ENCODE results near the gene TAS2R38.

The TAS2R38 gene

DNA sequence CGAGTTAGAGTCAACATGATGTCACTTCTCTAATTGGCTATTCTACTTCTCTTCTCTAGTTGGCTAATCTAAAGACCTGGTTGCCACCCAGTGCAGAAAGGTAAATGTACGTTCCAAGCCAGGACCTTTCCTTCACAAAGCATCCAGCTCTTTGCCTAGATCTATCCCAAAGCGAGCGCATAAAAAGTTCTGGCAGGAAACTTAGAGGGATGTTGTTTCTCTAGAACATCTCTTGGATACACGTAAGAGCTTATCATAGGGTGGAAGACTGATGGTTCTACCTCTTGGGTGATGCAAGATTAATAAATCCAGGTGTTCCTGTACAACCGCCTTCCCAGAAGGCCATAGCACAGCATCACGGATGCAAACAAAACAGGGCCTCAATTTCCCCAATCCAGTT is at the start of gene TAS2R38:
TSS of gene TAS2R38 (minus strand) at position 101 of the 400 bp plus-strand sequence. CDS start at position 17, 84 bp downstream.
- H3K27ac ChIP-seq (ENCODE audit: low read depth, low read length) = no peak within 1 kb of the TSS
- H3K4me3 ChIP-seq (ENCODE audit: low read depth, low read length) = no peak within 1 kb of the TSS

DNA sequence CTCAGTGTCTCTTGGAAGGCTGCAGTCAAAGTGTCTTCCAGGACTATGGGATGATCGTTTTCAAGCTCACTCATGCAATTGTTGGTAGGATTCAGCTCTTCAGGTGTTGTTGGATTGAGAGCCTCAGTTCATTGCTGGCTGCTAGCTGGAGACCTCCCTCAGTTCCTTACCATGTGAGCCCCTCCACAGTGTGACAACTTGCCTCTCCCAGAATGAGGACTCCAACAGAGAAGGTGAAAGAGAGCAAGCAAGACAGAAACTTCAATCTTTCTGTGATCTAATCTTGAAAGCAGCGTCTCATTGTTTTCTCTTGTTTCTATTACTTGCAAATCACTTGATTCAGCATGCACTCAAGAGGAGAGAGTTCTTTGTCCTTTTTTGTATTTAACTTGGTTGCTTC is 44.6 kb upstream of the TAS2R38 start:
- Histone ChIP-seq H2AFZ (ENCODE audit: low read length, unreplicated experiment) (no peak overlapping the region), H3K79me2 (ENCODE audit: control insufficient read depth, insufficient read depth, low read length, unreplicated experiment) (no peaks in the 10 kb centered on the region), H3K4me1 (ENCODE audit: control insufficient read depth, insufficient read depth, low read length, unreplicated experiment) (no peaks in the 10 kb centered on the region), H3K27me3 (ENCODE audit: insufficient read depth, low read length) (no peaks in the 10 kb centered on the region), H3K27ac (ENCODE audit: low read depth, low read length) (no peak overlapping the region), H3K4me3 (ENCODE audit: low read depth, low read length) (no peak overlapping the region), H3K36me3 (ENCODE audit: insufficient read depth, low read length) (no peaks in the 10 kb centered on the region)

More for the DNA sequence above, at the start of gene TAS2R38:
- Histone ChIP-seq H3K36me3 (ENCODE audit: insufficient read depth, low read length) (no peaks in the 10 kb centered on the region), H3K4me1 (ENCODE audit: control insufficient read depth, insufficient read depth, low read length, unreplicated experiment) (no peaks in the 10 kb centered on the region), H2AFZ (ENCODE audit: low read length, unreplicated experiment) (no peak within 1 kb of the TSS), H3K79me2 (ENCODE audit: control insufficient read depth, insufficient read depth, low read length, unreplicated experiment) (no peaks in the 10 kb centered on the region), H3K27me3 (ENCODE audit: insufficient read depth, low read length) (no peaks in the 10 kb centered on the region)

DNA sequence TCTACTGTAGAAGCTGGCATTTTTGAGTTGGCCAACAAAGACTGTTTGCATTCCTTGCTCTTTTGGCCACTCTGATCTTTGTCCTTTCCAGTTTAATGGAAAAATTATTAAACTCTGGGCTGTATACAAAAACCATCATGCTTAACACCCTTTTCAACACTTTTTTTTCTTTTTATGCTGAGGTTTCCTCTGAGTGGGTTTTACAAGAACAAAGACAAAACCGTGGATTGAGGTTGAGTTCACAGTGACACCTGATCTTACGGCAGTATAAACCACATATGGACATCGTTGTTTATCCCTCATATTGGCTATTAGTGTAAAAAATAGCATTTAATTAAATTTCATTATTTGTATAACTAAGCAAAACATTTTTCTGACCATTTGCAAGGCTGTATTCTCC is 43.9 kb upstream of the TAS2R38 start:
- Histone ChIP-seq H2AFZ (ENCODE audit: low read length, unreplicated experiment) (no peak overlapping the region), H3K4me3 (ENCODE audit: low read depth, low read length) (no peak overlapping the region), H3K36me3 (ENCODE audit: insufficient read depth, low read length) (no peaks in the 10 kb centered on the region), H3K79me2 (ENCODE audit: control insufficient read depth, insufficient read depth, low read length, unreplicated experiment) (no peaks in the 10 kb centered on the region), H3K27ac (ENCODE audit: low read depth, low read length) (no peak overlapping the region), H3K4me1 (ENCODE audit: control insufficient read depth, insufficient read depth, low read length, unreplicated experiment) (peaks cover 7% of the 10 kb centered on the region), H3K27me3 (ENCODE audit: insufficient read depth, low read length) (no peaks in the 10 kb centered on the region)

DNA sequence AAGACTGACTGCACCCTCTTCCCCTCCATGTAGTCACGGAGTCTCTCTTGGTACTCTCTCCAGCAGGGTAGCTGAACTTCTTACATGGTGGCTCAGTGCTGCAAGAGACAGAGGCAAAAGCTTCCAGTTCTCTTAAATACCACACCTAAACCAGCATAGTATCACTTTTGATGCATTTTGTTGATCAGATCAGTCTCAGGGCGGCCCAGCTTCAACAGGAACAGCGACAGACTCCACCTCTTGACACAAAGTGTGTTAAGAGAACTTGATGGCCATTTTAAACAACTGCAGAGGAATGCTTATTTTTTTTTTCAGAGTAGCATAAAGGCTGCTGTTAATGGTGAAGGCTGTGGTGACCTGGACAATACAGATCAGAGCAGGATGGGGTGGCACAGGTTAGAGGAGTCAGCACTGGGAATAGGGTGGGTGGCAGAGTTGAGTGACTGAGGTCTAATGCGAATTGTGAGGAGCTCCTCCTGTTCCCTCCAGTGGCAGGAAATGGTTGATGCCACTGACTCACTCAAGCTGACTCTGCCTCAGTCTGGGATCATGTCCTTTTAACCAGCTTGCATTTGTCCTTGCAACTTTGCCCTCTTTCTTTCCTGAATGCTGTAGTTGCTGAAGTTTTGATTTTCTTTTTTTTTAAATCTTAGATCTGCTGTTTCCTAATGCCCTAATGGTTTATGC is 39.4 kb upstream of the TAS2R38 start:
- H3K4me1 ChIP-seq (ENCODE audit: control insufficient read depth, insufficient read depth, low read length, unreplicated experiment) = peaks cover 7% of the 10 kb centered on the region
- H3K4me3 ChIP-seq (ENCODE audit: low read depth, low read length) = no peak overlapping the region
- peak overlapping the region; percentile 9 for H2AFZ ChIP-seq (ENCODE audit: low read length, unreplicated experiment)
- H3K79me2 ChIP-seq (ENCODE audit: control insufficient read depth, insufficient read depth, low read length, unreplicated experiment) = no peaks in the 10 kb centered on the region
- H3K27me3 ChIP-seq (ENCODE audit: insufficient read depth, low read length) = no peaks in the 10 kb centered on the region
- H3K36me3 ChIP-seq (ENCODE audit: insufficient read depth, low read length) = no peaks in the 10 kb centered on the region
- no peak overlapping the region for H3K27ac ChIP-seq (ENCODE audit: low read depth, low read length)

DNA sequence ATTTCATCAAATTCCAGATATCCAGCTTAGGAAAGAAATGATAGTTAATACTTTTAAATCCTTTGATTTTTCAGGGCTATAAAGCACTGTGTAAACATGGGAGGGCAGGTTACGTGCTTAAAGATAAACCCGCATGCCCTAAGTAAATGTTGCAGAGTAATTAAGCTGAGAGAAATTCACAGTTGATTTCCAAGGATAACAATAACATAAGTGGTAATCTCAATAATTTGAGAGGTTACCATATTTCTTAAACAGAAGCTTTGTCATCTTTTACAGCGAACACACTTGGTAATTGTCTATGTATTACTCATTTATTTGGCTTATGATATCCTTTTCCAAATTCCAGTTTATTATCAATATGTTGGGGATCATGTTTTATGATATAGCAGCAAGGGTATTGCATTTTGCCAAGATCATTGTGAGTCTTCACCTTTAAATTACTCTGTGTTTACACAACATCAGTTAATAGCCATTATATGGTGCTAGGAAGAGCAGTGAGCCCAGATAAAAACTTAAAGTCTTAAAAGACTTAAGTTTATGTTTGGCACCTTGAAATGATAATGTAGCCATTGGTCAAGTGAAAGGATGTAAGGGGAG is 37.5 kb upstream of the TAS2R38 start:
- Histone ChIP-seq H2AFZ (ENCODE audit: low read length, unreplicated experiment) (no peak overlapping the region), H3K36me3 (ENCODE audit: insufficient read depth, low read length) (no peaks in the 10 kb centered on the region), H3K4me1 (ENCODE audit: control insufficient read depth, insufficient read depth, low read length, unreplicated experiment) (peaks cover 7% of the 10 kb centered on the region), H3K27me3 (ENCODE audit: insufficient read depth, low read length) (no peaks in the 10 kb centered on the region), H3K4me3 (ENCODE audit: low read depth, low read length) (no peak overlapping the region), H3K27ac (ENCODE audit: low read depth, low read length) (no peak overlapping the region), H3K79me2 (ENCODE audit: control insufficient read depth, insufficient read depth, low read length, unreplicated experiment) (no peaks in the 10 kb centered on the region)

DNA sequence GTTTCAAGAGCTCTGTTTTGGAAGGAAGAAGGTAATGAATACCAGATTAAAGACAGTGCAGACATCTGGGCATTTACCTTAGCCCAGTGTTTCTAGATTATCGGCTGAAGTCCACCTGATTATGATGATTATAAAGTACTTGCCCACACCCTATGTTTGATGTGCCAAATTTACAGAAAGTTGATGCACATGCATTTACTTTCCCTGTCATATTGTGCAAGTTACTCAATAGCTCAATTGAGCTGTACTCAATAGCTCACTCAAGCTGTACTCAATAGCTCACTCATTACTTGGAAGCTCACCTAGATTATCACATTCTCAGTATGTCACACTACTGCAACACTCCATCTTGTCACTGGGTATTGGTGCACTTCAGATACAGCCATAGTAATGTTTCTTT is 35.6 kb upstream of the TAS2R38 start:
- Histone ChIP-seq H3K79me2 (ENCODE audit: control insufficient read depth, insufficient read depth, low read length, unreplicated experiment) (no peaks in the 10 kb centered on the region), H3K27me3 (ENCODE audit: insufficient read depth, low read length) (no peaks in the 10 kb centered on the region), H2AFZ (ENCODE audit: low read length, unreplicated experiment) (no peak overlapping the region), H3K4me1 (ENCODE audit: control insufficient read depth, insufficient read depth, low read length, unreplicated experiment) (peaks cover 7% of the 10 kb centered on the region), H3K36me3 (ENCODE audit: insufficient read depth, low read length) (no peaks in the 10 kb centered on the region), H3K4me3 (ENCODE audit: low read depth, low read length) (no peak overlapping the region), H3K27ac (ENCODE audit: low read depth, low read length) (no peak overlapping the region)

DNA sequence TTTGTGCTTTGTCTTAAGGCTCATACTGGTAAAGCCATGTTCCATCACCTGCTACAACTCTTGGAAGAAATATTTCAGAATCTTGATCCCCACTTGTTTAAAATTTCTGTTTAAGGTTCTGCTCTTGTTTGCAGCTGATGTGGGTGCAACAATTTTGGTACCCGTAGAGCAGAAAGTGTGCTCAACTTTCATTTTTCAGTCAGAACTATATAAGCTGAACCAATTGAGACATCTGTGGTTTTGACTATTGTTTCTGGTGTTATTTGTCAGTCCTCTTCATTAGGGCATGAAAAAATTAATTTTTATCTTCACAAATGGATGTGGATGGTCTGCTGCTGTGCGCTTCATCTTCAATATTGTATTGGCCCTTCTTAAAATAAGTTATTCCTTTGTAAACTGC is 33.0 kb upstream of the TAS2R38 start:
- peaks cover 12% of the 10 kb centered on the region for H3K4me1 ChIP-seq (ENCODE audit: control insufficient read depth, insufficient read depth, low read length, unreplicated experiment)
- H3K4me3 ChIP-seq (ENCODE audit: low read depth, low read length) = no peak overlapping the region
- no peaks in the 10 kb centered on the region for H3K36me3 ChIP-seq (ENCODE audit: insufficient read depth, low read length)
- no peaks in the 10 kb centered on the region for H3K27me3 ChIP-seq (ENCODE audit: insufficient read depth, low read length)
- no peak overlapping the region for H3K27ac ChIP-seq (ENCODE audit: low read depth, low read length)
- peak overlapping the region; percentile 1 for H2AFZ ChIP-seq (ENCODE audit: low read length, unreplicated experiment)
- H3K79me2 ChIP-seq (ENCODE audit: control insufficient read depth, insufficient read depth, low read length, unreplicated experiment) = no peaks in the 10 kb centered on the region

DNA sequence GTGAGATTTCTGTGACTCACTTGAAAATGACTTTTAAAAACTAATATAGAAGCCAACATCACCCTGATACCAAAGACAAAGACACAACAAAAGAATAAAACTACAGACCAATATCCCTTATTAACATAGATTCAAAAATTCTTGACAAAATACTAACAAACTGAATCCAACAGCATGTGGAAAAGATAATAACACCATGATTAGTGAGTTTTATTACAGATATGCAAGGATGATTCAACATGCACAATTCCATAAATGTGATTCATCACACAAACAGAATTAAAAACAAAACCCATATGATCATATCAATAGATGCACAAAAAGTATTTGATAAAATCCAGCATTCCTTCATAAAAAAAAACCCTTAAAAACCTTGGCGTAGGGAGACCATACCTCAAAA is 28.6 kb upstream of the TAS2R38 start:
- Histone ChIP-seq H3K36me3 (ENCODE audit: insufficient read depth, low read length) (no peaks in the 10 kb centered on the region), H3K27me3 (ENCODE audit: insufficient read depth, low read length) (no peaks in the 10 kb centered on the region), H3K27ac (ENCODE audit: low read depth, low read length) (peak overlapping the region; percentile 77), H2AFZ (ENCODE audit: low read length, unreplicated experiment) (no peak overlapping the region), H3K4me1 (ENCODE audit: control insufficient read depth, insufficient read depth, low read length, unreplicated experiment) (peaks cover 26% of the 10 kb centered on the region), H3K79me2 (ENCODE audit: control insufficient read depth, insufficient read depth, low read length, unreplicated experiment) (no peaks in the 10 kb centered on the region), H3K4me3 (ENCODE audit: low read depth, low read length) (peak overlapping the region; percentile 18; the same call in 1 of the 2 replicates)

DNA sequence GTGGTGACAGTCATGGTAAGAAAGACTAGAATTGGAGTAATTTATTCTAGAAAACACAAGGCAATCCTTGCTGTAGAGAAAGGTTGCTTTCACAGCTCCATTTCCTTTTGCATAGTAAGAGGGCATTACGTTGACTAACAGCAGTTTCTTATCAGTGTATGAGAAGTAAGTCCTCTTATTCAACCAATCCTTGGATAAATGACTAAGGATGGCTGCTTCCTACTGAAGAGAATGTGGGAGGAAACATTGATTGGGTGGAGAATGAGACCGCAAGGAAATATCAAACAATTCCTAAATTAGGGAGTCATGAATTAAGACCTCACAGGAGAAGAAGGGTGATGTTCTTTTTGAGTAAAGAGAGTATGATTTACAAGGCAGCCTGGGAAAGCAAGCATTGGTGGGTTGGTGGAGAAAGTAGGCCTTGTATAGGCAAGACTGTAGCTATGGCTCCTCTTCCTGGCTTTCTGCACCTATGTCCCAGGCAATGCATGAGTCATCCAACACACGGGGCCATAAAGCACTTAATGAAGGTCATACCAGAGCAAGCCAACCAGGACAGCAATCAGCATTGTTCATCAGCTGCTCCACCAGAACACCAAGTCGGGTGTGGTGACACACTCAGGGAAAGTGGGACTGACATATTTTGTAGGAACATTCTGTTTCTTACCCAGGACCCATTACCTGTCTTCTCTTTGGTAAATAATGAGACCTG is 27.7 kb upstream of the TAS2R38 start:
- no peaks in the 10 kb centered on the region for H3K79me2 ChIP-seq (ENCODE audit: control insufficient read depth, insufficient read depth, low read length, unreplicated experiment)

DNA sequence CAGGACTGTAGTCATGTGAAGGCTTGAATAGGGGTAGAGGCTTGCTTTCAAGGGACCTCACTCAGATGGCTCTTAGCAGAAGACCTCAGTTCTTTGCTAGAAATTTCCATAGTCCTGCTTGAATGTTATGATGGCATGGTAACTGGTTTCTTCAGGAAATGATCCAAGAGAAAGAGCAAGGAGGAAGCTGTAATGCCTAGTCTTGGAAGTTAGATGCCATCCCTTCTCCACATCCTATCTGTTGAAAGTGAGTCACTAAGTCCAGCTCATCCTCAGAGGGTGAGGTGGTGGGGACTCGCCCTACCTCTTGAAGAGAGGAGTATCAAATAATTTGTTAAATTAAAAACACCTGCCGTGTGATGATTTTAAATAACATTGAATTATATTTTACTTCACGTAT is 26.7 kb upstream of the TAS2R38 start:
- H3K4me1 ChIP-seq (ENCODE audit: control insufficient read depth, insufficient read depth, low read length, unreplicated experiment) = peaks cover 26% of the 10 kb centered on the region
- no peaks in the 10 kb centered on the region for H3K27me3 ChIP-seq (ENCODE audit: insufficient read depth, low read length)
- no peaks in the 10 kb centered on the region for H3K79me2 ChIP-seq (ENCODE audit: control insufficient read depth, insufficient read depth, low read length, unreplicated experiment)
- H3K36me3 ChIP-seq (ENCODE audit: insufficient read depth, low read length) = no peaks in the 10 kb centered on the region
- no peak overlapping the region for H3K27ac ChIP-seq (ENCODE audit: low read depth, low read length)
- no peak overlapping the region for H2AFZ ChIP-seq (ENCODE audit: low read length, unreplicated experiment)
- no peak overlapping the region for H3K4me3 ChIP-seq (ENCODE audit: low read depth, low read length)

More for the DNA sequence above, 27.7 kb upstream of the TAS2R38 start:
- Histone ChIP-seq H3K27me3 (ENCODE audit: insufficient read depth, low read length) (no peaks in the 10 kb centered on the region), H3K4me3 (ENCODE audit: low read depth, low read length) (0 out of 2 replicates have a peak overlapping the region, but pooled peaks have one; percentile 18), H2AFZ (ENCODE audit: low read length, unreplicated experiment) (peak overlapping the region; percentile 27), H3K27ac (ENCODE audit: low read depth, low read length) (peak overlapping the region; percentile 77), H3K36me3 (ENCODE audit: insufficient read depth, low read length) (no peaks in the 10 kb centered on the region), H3K4me1 (ENCODE audit: control insufficient read depth, insufficient read depth, low read length, unreplicated experiment) (peaks cover 26% of the 10 kb centered on the region)
